Endothelial cell of umbilical vein (primary cell): ENCODE measurements around the gene TRPC1.

ENCODE experiments used
- EZH2 ChIP-seq: IDR thresholded peaks from 2 replicates; pipeline ENCODE4 v1.6.1; 2012; ENCODE audit warnings: borderline replicate concordance, low read depth, mild to moderate bottlenecking, moderate library complexity, low read length, inconsistent platforms; ENCODE audit not compliant: severe bottlenecking
- JUN ChIP-seq: IDR thresholded peaks from 2 replicates; pipeline ENCODE4 v1.6.1; 2011; ENCODE audit warnings: borderline replicate concordance, low read depth; ENCODE audit not compliant: insufficient read length, insufficient read depth
- POLR2A ChIP-seq: IDR thresholded peaks from 2 replicates; pipeline ENCODE4 v1.6.1; 2012; ENCODE audit warnings: low read depth, mild to moderate bottlenecking, control low read depth, low read length
- POLR2AphosphoS5 ChIP-seq: IDR thresholded peaks from 2 replicates; pipeline ENCODE4 v1.6.1; 2012; ENCODE audit warnings: low read depth, mild to moderate bottlenecking, control low read depth, low read length, moderate library complexity; ENCODE audit not compliant: insufficient read depth
- TF ChIP-seq, protein P1 (sequence below), 2 donors: IDR thresholded peaks; 1 replicate in 1 of 2; 2 replicates in 1 of 2; pipeline ENCODE4 v1.5.1; 2011; ENCODE audit warnings: low read length in 2 of 2, mild to moderate bottlenecking in 2 of 2, moderate library complexity in 2 of 2, control low read depth in 1 of 2, inconsistent platforms in 1 of 2, low read depth in 1 of 2; ENCODE audit not compliant: insufficient read depth in 1 of 2; ENCODE audit errors: extremely low read depth in 1 of 2
- TF ChIP-seq, protein P2 (sequence below): IDR thresholded peaks from 2 replicates; pipeline ENCODE4 v1.6.1; 2011; ENCODE audit not compliant: insufficient read depth, insufficient read length

DNA sequence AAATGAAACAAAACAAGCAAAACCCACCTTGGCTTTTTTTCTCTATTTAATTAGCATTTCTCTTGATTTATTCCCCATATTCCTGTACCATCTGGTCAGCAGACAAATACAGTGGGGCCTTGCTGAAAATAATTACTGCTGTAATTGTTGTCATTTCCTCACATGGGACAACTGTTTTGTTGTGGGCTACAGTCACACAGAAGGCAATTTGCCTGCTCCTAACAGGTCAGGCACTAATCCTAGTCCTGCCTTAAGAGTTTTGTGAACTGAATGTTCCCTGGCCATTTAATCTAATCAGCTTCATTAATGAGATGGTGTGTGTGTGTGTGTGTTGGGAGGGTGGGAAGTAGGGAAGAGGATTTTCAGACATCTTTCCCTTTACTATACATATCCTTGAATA lies 11.6 kb downstream of the TRPC1 start:
- no peak for TF ChIP-seq JUN
- TF ChIP-seq, protein P1, sequence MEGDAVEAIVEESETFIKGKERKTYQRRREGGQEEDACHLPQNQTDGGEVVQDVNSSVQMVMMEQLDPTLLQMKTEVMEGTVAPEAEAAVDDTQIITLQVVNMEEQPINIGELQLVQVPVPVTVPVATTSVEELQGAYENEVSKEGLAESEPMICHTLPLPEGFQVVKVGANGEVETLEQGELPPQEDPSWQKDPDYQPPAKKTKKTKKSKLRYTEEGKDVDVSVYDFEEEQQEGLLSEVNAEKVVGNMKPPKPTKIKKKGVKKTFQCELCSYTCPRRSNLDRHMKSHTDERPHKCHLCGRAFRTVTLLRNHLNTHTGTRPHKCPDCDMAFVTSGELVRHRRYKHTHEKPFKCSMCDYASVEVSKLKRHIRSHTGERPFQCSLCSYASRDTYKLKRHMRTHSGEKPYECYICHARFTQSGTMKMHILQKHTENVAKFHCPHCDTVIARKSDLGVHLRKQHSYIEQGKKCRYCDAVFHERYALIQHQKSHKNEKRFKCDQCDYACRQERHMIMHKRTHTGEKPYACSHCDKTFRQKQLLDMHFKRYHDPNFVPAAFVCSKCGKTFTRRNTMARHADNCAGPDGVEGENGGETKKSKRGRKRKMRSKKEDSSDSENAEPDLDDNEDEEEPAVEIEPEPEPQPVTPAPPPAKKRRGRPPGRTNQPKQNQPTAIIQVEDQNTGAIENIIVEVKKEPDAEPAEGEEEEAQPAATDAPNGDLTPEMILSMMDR (IDR thresholded peaks at IDR 0.05; ENCODE audit: extremely low read depth in 1 of 2, insufficient read depth in 1 of 2, low read depth in 1 of 2, low read length in 2 of 2) = no peak
- TF ChIP-seq POLR2AphosphoS5 = no peak
- TF ChIP-seq POLR2A = no peak
- TF ChIP-seq, protein P2, sequence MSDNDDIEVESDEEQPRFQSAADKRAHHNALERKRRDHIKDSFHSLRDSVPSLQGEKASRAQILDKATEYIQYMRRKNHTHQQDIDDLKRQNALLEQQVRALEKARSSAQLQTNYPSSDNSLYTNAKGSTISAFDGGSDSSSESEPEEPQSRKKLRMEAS = no peak
- TF ChIP-seq EZH2 = no peak
